Thyroid gland (tissue), 4 donors: Measurements from ENCODE around the gene TLX2.

ENCODE experiments used
- POLR2A ChIP-seq, 2 donors: fragments of 450-650 bp; IDR thresholded peaks; one replicate each; pipeline ENCODE4 v1.6.1; 2017; ENCODE audit warnings: antibody characterized with exemption in 2 of 2, mild to moderate bottlenecking in 2 of 2, moderate library complexity in 1 of 2
- TF ChIP-seq, protein P1 (sequence below), 6 experiments: fragments of 200-600 bp in 3 of 6; fragments of 450-650 bp in 3 of 6; sonication (generic) in 3 of 6; IDR thresholded peaks; one replicate each; pipeline ENCODE4 v1.5.1; 2016 to 2019; ENCODE audit warnings: antibody characterized with exemption in 6 of 6, mild to moderate bottlenecking in 2 of 6, inconsistent platforms in 1 of 6, moderate library complexity in 1 of 6

DNA sequence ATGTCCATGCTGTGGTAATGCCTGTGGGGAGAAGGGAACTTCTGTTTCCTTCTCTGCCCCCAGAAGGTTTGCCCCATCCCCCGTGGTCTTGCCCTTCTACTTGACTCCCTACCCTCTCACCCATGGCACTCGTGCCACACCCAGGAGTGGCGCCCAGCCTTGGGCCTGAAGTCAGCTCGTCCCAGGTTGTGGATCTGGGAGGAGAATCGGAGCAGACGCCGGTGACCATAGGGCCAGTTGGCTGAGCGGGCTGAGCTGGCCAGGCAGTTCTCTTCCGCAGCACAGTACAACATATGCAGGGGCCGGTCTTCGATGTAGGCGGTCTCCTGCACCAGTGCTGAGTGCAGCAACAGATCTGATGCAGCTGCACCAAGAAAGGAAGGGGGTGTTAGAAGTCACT, 20.2 kb downstream of the TLX2 start:
- no peak for TF ChIP-seq POLR2A (IDR thresholded peaks at IDR 0.05)
- TF ChIP-seq, protein P1, sequence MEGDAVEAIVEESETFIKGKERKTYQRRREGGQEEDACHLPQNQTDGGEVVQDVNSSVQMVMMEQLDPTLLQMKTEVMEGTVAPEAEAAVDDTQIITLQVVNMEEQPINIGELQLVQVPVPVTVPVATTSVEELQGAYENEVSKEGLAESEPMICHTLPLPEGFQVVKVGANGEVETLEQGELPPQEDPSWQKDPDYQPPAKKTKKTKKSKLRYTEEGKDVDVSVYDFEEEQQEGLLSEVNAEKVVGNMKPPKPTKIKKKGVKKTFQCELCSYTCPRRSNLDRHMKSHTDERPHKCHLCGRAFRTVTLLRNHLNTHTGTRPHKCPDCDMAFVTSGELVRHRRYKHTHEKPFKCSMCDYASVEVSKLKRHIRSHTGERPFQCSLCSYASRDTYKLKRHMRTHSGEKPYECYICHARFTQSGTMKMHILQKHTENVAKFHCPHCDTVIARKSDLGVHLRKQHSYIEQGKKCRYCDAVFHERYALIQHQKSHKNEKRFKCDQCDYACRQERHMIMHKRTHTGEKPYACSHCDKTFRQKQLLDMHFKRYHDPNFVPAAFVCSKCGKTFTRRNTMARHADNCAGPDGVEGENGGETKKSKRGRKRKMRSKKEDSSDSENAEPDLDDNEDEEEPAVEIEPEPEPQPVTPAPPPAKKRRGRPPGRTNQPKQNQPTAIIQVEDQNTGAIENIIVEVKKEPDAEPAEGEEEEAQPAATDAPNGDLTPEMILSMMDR (IDR thresholded peaks at IDR 0.05) = no peak
